ENCODE measurements around the gene C3orf18. TPM values are rescaled to one million over a fixed set of nuclear protein-coding genes. Genes with fewer than 3 reads are reported as not detected.
A peak's percentile ranks its signal among the peaks of the same experiment; 100 is the strongest.

C3orf18 gene
- polyA plus RNA-seq, 1 donor from 2014 or later: 7.9 TPM

GRCh38 chr3:50557106-50557505 is 10.4 kb downstream of the C3orf18 start:
- H3K27me3 Mint-ChIP-seq: no peaks in the 10 kb centered on the region
- no peaks in the 10 kb centered on the region for H3K4me1 Mint-ChIP-seq
- H3K36me3 Mint-ChIP-seq: no peaks in the 10 kb centered on the region

GRCh38 chr3:50554553-50554952 is 13.0 kb downstream of the C3orf18 start:
- Mint-ChIP-seq H3K9me3 (no peaks in the 10 kb centered on the region), H3K4me3 (no peak overlapping the region), H3K4me1 (no peaks in the 10 kb centered on the region), H3K36me3 (no peaks in the 10 kb centered on the region), H3K27me3 (no peaks in the 10 kb centered on the region), H3K27ac (no peak overlapping the region)

More at GRCh38 chr3:50557106-50557505, 10.4 kb downstream of the C3orf18 start:
- H3K9me3 Mint-ChIP-seq: no peaks in the 10 kb centered on the region
- no peak overlapping the region for H3K4me3 Mint-ChIP-seq
- peak overlapping the region in 1 of 3 donors; percentile 19 for H3K27ac Mint-ChIP-seq

- Mint-ChIP-seq H3K4me1 (no peaks in the 10 kb centered on the region), H3K4me3 (no peak overlapping the region), H3K27me3 (no peaks in the 10 kb centered on the region), H3K36me3 (no peaks in the 10 kb centered on the region), H3K9me3 (no peaks in the 10 kb centered on the region), H3K27ac (peak overlapping the region in 1 of 3 donors; percentile 13)
Measured at GRCh38 chr3:50552598-50552997, 14.9 kb downstream of the C3orf18 start.

- Mint-ChIP-seq H3K9me3 (no peaks in the 10 kb centered on the region), H3K27me3 (no peaks in the 10 kb centered on the region), H3K4me1 (no peaks in the 10 kb centered on the region), H3K4me3 (no peak overlapping the region), H3K36me3 (no peaks in the 10 kb centered on the region), H3K27ac (no peak overlapping the region)
Measured at GRCh38 chr3:50551681-50552435, 15.7 kb downstream of the C3orf18 start.

- H3K4me1 Mint-ChIP-seq: no peaks in the 10 kb centered on the region
- H3K27me3 Mint-ChIP-seq: no peaks in the 10 kb centered on the region
- no peaks in the 10 kb centered on the region for H3K36me3 Mint-ChIP-seq
- no peak overlapping the region for H3K4me3 Mint-ChIP-seq
- H3K27ac Mint-ChIP-seq: peak overlapping the region in 1 of 3 donors; percentile 53
- no peaks in the 10 kb centered on the region for H3K9me3 Mint-ChIP-seq
Measured at GRCh38 chr3:50551054-50551659, 16.4 kb downstream of the C3orf18 start.

- H3K27me3 Mint-ChIP-seq: no peaks in the 10 kb centered on the region
Measured at GRCh38 chr3:50550079-50550736, 17.3 kb downstream of the C3orf18 start.

GRCh38 chr3:50549226-50549625 is 18.3 kb downstream of the C3orf18 start:
- H3K4me3 Mint-ChIP-seq: no peak overlapping the region
- no peak overlapping the region for H3K27ac Mint-ChIP-seq
- H3K9me3 Mint-ChIP-seq: no peaks in the 10 kb centered on the region
- no peaks in the 10 kb centered on the region for H3K4me1 Mint-ChIP-seq
- no peaks in the 10 kb centered on the region for H3K36me3 Mint-ChIP-seq
- no peaks in the 10 kb centered on the region for H3K27me3 Mint-ChIP-seq

More at GRCh38 chr3:50550079-50550736, 17.3 kb downstream of the C3orf18 start:
- Mint-ChIP-seq H3K9me3 (no peaks in the 10 kb centered on the region), H3K36me3 (no peaks in the 10 kb centered on the region), H3K4me1 (no peaks in the 10 kb centered on the region), H3K4me3 (peak overlapping the region in 1 of 4 donors; percentile 78), H3K27ac (no peak overlapping the region)

- Mint-ChIP-seq H3K4me1 (no peaks in the 10 kb centered on the region), H3K36me3 (no peaks in the 10 kb centered on the region), H3K9me3 (peaks cover 0 to 1% (median 0%) of the 10 kb centered on the region in 3 donors), H3K27ac (no peak overlapping the region), H3K27me3 (no peaks in the 10 kb centered on the region), H3K4me3 (no peak overlapping the region)
Measured at GRCh38 chr3:50545781-50546180, 21.8 kb downstream of the C3orf18 start.

- Mint-ChIP-seq H3K4me1 (no peaks in the 10 kb centered on the region), H3K27ac (no peak overlapping the region), H3K4me3 (no peak overlapping the region), H3K27me3 (peaks cover 9% of the 10 kb centered on the region), H3K36me3 (no peaks in the 10 kb centered on the region), H3K9me3 (peaks cover 0 to 1% (median 0%) of the 10 kb centered on the region in 3 donors)
Measured at GRCh38 chr3:50542177-50543034, 25.1 kb downstream of the C3orf18 start.

- Mint-ChIP-seq H3K9me3 (peaks cover 0 to 1% (median 0%) of the 10 kb centered on the region in 3 donors), H3K4me3 (no peak overlapping the region), H3K36me3 (no peaks in the 10 kb centered on the region), H3K4me1 (no peaks in the 10 kb centered on the region), H3K27ac (peak overlapping the region in 1 of 3 donors; percentile 31), H3K27me3 (peaks cover 16% of the 10 kb centered on the region)
Measured at GRCh38 chr3:50539356-50540286, 27.9 kb downstream of the C3orf18 start.

GRCh38 chr3:50537421-50538129 is 30.0 kb downstream of the C3orf18 start:
- Mint-ChIP-seq H3K27ac (no peak overlapping the region), H3K4me3 (no peak overlapping the region), H3K9me3 (peaks cover 0 to 1% (median 0%) of the 10 kb centered on the region in 3 donors), H3K4me1 (no peaks in the 10 kb centered on the region), H3K36me3 (no peaks in the 10 kb centered on the region), H3K27me3 (peaks cover 16% of the 10 kb centered on the region)

- Mint-ChIP-seq H3K4me3 (no peak overlapping the region), H3K4me1 (no peaks in the 10 kb centered on the region), H3K27ac (no peak overlapping the region), H3K27me3 (peaks cover 21% of the 10 kb centered on the region), H3K36me3 (peaks cover 3% of the 10 kb centered on the region), H3K9me3 (no peaks in the 10 kb centered on the region)
Measured at GRCh38 chr3:50536471-50537180, 30.9 kb downstream of the C3orf18 start.

Measured in IgD-negative memory B cell (primary cell).